Esophagus squamous epithelium (tissue), 5 donors: ENCODE measurements around the gene TRIM31. TPM values are rescaled to one million over a fixed set of nuclear protein-coding genes. Genes with fewer than 3 reads are reported as not detected.

ENCODE experiments used
- DNase-seq: peaks from one replicate; lab custom pipeline; 2025; lab: John Stamatoyannopoulos, UW
- H3K27ac ChIP-seq, 4 donors: fragments of 200-600 bp; sonication (generic); one replicate each; pipeline ENCODE4 v1.5.1; 2016 to 2019; ENCODE audit warnings: mild to moderate bottlenecking in 1 of 4
- H3K27me3 ChIP-seq, 4 donors: fragments of 200-600 bp; sonication (generic); 1 replicate in 3 of 4; 2 replicates in 1 of 4; pipeline versions ENCODE4 v1.5.1 to v1.6.0; 2017 to 2021; ENCODE audit warnings: antibody characterized with exemption in 1 of 4
- H3K36me3 ChIP-seq, 3 donors: fragments of 200-600 bp; sonication (generic); one replicate each; pipeline ENCODE4 v1.5.1; 2016 to 2019
- H3K4me1 ChIP-seq, 3 donors: fragments of 200-600 bp; sonication (generic); one replicate each; pipeline ENCODE4 v1.5.1; 2017 to 2019
- H3K4me3 ChIP-seq, 4 donors: fragments of 200-600 bp; sonication (generic); 1 replicate in 3 of 4; 2 replicates in 1 of 4; pipeline ENCODE4 v1.5.1; 2016 to 2019; ENCODE audit warnings: mild to moderate bottlenecking in 2 of 4, moderate library complexity in 1 of 4
- H3K9me3 ChIP-seq, 3 donors: fragments of 200-600 bp; sonication (generic); one replicate each; pipeline ENCODE4 v1.5.1; 2016 to 2019
- POLR2A ChIP-seq, 4 donors: fragments of 450-650 bp; IDR thresholded peaks; one replicate each; pipeline ENCODE4 v1.6.1; 2017; ENCODE audit warnings: antibody characterized with exemption in 4 of 4, mild to moderate bottlenecking in 4 of 4, moderate library complexity in 3 of 4
- WGBS, 2 donors: methylation state at CpG; one replicate each; pipeline ENCODE4 v1.1.5; 2018; 5-methylcytosine and 5-hydroxymethylcytosine counted together
- intact Hi-C: fragments of 100-400 bp; cut with DNase I; formaldehyde crosslinking; loops from one replicate; pipeline ENCODE4 v1.15.0; 2022
- total RNA-seq, 4 donors: library from RNA; depleted of rRNA; stranded (reverse); fragments of >200 nt; gene quantifications; one replicate each; pipeline ENCODE4 v1.1.0, GENCODE V29; 2016
- TF ChIP-seq, protein P1 (sequence below), 6 experiments: fragments of 450-650 bp in 4 of 6; fragments of 200-600 bp in 2 of 6; sonication (generic) in 2 of 6; IDR thresholded peaks; one replicate each; pipeline ENCODE4 v1.5.1; 2016 to 2019; ENCODE audit warnings: antibody characterized with exemption in 6 of 6, mild to moderate bottlenecking in 4 of 6, moderate library complexity in 4 of 6
- donor health status: DM: yes; HTN: yes; CAD: no.

The TRIM31 gene
- total RNA-seq, 4 donors from 2014 or later: 0.23 TPM; not detected in 3

DNA sequence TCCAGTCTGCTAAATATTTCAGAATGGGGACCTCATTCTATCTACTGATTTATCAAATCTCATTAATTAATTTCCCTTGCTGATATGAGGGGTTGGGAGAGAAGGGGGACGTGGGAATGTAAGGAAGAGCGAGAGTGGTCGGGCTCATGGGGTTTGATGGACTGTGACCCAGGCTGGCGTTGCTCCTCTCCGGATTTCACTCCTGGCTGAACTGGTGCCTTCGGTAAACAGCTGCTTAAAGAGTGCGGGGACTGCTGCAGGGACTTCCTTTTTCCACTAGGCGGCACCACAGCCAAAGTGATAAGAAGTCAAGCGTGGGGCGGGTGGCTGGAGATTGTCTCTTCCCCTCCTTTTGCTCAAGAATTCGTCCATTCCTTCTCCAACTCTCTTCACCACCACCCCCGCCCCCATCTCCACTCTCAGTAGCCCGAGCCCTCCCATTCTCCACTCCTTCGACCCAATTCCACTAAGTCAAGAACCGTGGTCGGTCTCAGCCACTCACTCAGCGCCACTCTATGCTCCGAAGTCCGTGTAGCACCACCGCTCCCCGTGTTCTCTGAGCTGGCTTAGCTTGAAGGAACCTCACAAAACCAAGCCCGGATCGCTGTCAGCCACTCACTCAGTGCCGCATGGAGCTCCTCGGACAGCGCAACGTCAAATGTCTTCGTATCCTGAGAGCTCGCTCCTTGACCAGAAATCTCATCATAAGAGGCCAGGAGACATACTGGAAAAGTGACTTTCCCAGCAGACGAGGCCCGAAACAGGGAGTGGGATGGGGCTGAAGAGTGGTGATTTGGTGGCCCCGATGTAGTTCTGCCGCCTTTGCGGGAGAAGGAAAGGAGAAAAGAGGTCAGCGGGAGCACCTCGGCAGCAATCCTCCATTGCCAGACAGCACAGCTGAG lies 9.7 kb downstream of the TRIM31 start:
- no peaks in the 10 kb centered on the region for H3K9me3 ChIP-seq
- WGBS, 2 donors: 4 to 5% methylated on average over 31 of the region's 36 CpGs
- H3K4me1 ChIP-seq: peaks cover 22 to 42% (median 27%) of the 10 kb centered on the region in 3 donors
- peak; percentile 49 for DNase-seq
- H3K4me3 ChIP-seq: peak overlapping the region; percentile 27 to 66 (median 48)
- H3K36me3 ChIP-seq: no peaks in the 10 kb centered on the region
- intact Hi-C loops: no loop called here
- peak in 1 of 4 donors; percentile 16 for TF ChIP-seq POLR2A (IDR thresholded peaks at IDR 0.05)
- TF ChIP-seq, protein P1, sequence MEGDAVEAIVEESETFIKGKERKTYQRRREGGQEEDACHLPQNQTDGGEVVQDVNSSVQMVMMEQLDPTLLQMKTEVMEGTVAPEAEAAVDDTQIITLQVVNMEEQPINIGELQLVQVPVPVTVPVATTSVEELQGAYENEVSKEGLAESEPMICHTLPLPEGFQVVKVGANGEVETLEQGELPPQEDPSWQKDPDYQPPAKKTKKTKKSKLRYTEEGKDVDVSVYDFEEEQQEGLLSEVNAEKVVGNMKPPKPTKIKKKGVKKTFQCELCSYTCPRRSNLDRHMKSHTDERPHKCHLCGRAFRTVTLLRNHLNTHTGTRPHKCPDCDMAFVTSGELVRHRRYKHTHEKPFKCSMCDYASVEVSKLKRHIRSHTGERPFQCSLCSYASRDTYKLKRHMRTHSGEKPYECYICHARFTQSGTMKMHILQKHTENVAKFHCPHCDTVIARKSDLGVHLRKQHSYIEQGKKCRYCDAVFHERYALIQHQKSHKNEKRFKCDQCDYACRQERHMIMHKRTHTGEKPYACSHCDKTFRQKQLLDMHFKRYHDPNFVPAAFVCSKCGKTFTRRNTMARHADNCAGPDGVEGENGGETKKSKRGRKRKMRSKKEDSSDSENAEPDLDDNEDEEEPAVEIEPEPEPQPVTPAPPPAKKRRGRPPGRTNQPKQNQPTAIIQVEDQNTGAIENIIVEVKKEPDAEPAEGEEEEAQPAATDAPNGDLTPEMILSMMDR (IDR thresholded peaks at IDR 0.05): peak; percentile 83 to 97 (median 96)
- peaks cover 0 to 76% (median 0%) of the 10 kb centered on the region in 4 donors for H3K27me3 ChIP-seq
- H3K27ac ChIP-seq: peak overlapping the region; percentile 83 to 93 (median 87)

DNA sequence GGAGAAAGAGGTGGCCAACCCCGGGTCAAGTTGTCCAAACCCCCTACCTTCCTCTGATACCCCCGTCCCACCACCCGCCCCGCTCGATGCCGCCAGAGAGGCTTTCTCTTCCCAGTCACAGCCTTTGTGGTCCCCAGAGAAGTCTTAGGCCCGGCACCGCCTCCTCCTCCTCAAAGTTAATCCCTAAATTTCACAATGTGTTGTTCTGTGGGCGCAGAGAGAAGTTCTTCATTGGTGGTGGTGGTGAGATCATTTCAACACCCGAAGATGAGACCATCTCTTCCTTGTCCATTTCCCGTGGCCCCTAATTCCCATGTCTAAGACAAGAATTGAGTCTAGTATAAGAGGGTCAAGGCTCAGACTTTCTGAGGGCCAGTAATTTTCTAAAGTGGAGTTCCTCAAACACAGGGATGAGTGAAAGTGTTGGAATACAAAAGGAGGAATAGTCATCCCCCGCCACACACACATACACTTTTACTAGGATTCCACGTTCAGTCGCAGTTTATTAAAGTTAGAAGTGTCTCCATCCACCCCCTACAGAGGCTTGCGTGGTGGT lies 10.4 kb downstream of the TRIM31 start:
- WGBS, 2 donors: 26 to 30% methylated on average over 9 to 15 of the region's 15 CpGs
- intact Hi-C loops: no loop called here
- Histone ChIP-seq H3K4me1 (peaks cover 22 to 42% (median 27%) of the 10 kb centered on the region in 3 donors), H3K27ac (peak overlapping the region; percentile 83 to 93 (median 87)), H3K4me3 (peak overlapping the region; percentile 27 to 66 (median 48)), H3K36me3 (no peaks in the 10 kb centered on the region), H3K27me3 (peaks cover 0 to 76% (median 0%) of the 10 kb centered on the region in 4 donors), H3K9me3 (no peaks in the 10 kb centered on the region)
- no peak for DNase-seq
- TF ChIP-seq, protein P1 (IDR thresholded peaks at IDR 0.05): no peak
- TF ChIP-seq POLR2A (IDR thresholded peaks at IDR 0.05): no peak

DNA sequence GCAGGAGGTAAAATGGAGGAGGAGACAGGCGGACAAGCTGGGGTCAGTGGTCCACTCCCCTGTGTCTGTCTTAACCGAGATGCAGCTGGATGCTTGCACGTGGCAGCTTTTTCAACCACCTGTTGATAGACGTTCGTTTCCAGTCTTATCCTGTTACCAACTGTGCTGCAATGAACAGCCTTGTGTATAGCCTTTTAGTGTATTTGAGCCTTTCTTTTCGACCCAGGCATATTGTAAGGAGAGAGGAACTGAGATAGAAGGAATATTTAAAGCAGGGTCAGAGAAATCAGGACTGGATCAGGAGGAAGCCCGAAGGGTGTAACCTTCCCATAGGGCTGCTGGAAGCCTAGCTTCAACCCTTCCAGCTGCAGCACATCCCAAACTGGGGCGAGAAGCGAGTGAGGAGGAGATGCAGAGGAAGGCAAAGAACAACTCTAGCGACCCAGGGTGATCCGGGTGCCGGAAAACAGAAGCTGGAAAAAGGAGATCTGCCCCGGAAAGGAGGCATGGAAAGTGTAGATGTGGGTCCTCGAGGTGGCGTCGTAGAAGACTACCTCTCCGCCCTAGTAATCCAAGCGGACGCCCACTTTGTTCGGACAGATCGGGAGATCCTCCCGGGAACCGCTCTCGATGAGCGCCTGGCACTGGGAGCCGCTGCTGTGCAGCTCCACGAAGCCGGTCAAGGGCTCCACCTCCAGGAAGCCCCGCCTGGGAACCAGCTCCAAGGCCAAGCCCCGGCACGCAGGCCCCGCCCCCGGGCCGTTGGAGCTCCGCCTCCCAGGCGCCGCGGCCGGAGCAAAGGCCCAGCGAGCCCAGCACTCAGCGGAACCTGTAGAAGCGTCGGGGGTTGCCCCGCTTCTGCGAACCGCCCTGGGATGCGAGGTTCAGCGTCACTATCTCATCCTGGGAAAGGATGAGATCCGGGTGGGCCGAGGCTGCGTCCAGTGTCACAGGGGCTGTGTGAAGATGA lies 11.2 kb downstream of the TRIM31 start:
- peak; percentile 20 for DNase-seq
- no peaks in the 10 kb centered on the region for H3K9me3 ChIP-seq
- TF ChIP-seq POLR2A (IDR thresholded peaks at IDR 0.05): peak in 2 of 4 donors; percentile 50 to 83
- TF ChIP-seq, protein P1 (IDR thresholded peaks at IDR 0.05): peak in 2 of 6 experiments; percentile 13 to 23
- peaks cover 0 to 76% (median 0%) of the 10 kb centered on the region in 4 donors for H3K27me3 ChIP-seq
- WGBS, 2 donors: 1 to 3% methylated on average over 19 to 21 of the region's 51 CpGs
- peak overlapping the region; percentile 27 to 66 (median 48) for H3K4me3 ChIP-seq
- H3K27ac ChIP-seq: peak overlapping the region; percentile 83 to 93 (median 87)
- no peaks in the 10 kb centered on the region for H3K36me3 ChIP-seq
- peaks cover 22 to 42% (median 27%) of the 10 kb centered on the region in 3 donors for H3K4me1 ChIP-seq
- intact Hi-C loops: no loop called here

DNA sequence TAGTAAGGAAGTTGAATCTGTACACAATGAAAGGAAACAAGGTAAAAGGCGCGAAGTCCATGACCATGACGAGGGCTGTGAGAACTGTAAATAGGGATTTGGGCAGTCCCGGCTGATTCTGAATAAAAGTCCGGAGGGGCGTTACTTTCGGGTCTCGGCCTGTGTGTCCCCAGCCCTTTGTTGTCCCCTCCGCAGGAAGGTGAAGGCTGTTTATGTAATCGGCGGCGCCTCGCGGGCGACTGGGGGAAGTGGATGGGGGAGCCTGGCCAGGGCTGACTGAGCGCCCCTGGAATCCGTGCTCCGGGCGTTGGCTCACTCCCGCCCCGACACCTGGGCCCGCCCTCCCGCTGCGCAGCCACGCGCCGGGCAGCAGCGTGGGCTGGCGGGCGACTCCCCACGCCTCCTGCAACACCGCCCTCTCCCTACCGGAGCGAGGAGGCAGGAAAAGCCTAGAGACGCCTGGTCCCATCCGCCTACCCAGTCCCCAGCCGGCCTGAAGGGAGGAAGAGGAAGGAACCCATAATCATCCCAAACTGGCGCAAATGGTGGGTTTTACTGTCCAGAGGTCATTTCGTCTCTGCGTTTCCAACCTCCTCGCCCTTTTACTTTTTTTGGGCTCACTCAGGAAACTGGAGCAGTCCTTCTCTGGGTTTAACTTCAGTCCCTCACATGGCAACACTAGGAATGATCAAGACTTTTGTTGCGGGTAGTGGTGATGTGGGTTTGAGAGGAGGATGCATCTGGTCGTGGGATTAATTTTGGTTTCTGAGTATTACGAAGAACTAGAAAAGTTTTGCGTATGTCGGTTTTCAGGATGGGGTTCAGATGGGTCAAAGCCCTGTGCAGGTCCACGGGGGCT lies 12.1 kb downstream of the TRIM31 start:
- intact Hi-C loops: no loop called here
- H3K4me1 ChIP-seq: peaks cover 22 to 42% (median 27%) of the 10 kb centered on the region in 3 donors
- no peaks in the 10 kb centered on the region for H3K9me3 ChIP-seq
- DNase-seq: no peak
- no peaks in the 10 kb centered on the region for H3K36me3 ChIP-seq
- peak overlapping the region; percentile 83 to 93 (median 87) for H3K27ac ChIP-seq
- TF ChIP-seq, protein P1 (IDR thresholded peaks at IDR 0.05): peak in 2 of 6 experiments; percentile 24 to 26
- TF ChIP-seq POLR2A (IDR thresholded peaks at IDR 0.05): peak in 2 of 4 donors; percentile 22 to 36
- WGBS, 2 donors: 1 to 3% methylated on average over 18 to 25 of the region's 47 CpGs
- H3K4me3 ChIP-seq: peak overlapping the region; percentile 27 to 66 (median 48)
- peaks cover 0 to 76% (median 0%) of the 10 kb centered on the region in 4 donors for H3K27me3 ChIP-seq
